ENCODE results near the gene KSR2.

DNA sequence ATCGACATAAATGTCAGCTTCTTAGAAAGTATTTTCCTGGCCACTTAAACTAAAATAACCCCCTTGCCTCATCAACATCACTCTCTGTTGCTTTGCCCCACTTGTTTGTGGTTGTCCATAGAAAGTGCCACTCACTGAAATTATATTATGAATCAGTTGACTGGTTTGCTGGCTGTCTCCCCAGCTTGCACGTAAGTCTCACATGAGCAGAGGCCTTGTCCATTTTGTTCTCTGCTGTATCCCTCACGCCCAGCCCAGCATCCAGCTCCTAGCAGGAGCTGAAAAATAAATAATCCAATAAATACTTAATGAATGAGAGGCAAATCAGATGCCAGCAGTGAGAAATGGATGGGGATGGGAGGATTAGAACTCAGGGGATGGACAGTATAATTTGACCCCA, 159.3 kb downstream of the KSR2 start:
- TF ChIP-seq POLR2A (IDR thresholded peaks at IDR 0.05): no peak
- TF ChIP-seq, protein P1, sequence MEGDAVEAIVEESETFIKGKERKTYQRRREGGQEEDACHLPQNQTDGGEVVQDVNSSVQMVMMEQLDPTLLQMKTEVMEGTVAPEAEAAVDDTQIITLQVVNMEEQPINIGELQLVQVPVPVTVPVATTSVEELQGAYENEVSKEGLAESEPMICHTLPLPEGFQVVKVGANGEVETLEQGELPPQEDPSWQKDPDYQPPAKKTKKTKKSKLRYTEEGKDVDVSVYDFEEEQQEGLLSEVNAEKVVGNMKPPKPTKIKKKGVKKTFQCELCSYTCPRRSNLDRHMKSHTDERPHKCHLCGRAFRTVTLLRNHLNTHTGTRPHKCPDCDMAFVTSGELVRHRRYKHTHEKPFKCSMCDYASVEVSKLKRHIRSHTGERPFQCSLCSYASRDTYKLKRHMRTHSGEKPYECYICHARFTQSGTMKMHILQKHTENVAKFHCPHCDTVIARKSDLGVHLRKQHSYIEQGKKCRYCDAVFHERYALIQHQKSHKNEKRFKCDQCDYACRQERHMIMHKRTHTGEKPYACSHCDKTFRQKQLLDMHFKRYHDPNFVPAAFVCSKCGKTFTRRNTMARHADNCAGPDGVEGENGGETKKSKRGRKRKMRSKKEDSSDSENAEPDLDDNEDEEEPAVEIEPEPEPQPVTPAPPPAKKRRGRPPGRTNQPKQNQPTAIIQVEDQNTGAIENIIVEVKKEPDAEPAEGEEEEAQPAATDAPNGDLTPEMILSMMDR (IDR thresholded peaks at IDR 0.05): no peak
